Omental fat pad (tissue), 4 donors: ENCODE results near the gene BMAL1. TPM values are rescaled to one million over a fixed set of nuclear protein-coding genes. Genes with fewer than 3 reads are reported as not detected.

ENCODE experiments used
- ATAC-seq: fragments of 150-250 bp; one replicate; pipeline ENCODE4 v1.9.1; 2016; ENCODE audit warnings: mild to moderate bottlenecking, moderate library complexity; ENCODE audit not compliant: low FRiP score
- DNase-seq: peaks from one replicate; pipeline ENCODE4 v3.0.0-alpha.2; 2019; ENCODE audit warnings: low spot score
- total RNA-seq, 4 donors: library from RNA; depleted of rRNA; stranded (reverse); fragments of >200 nt; gene quantifications; one replicate each; pipeline ENCODE4 v1.1.0, GENCODE V29; 2016
- TF ChIP-seq, protein P1 (sequence below), 3 donors: fragments of 450-650 bp; IDR thresholded peaks; one replicate each; pipeline ENCODE4 v1.5.1; 2016 to 2017; ENCODE audit warnings: antibody characterized with exemption in 3 of 3, mild to moderate bottlenecking in 3 of 3, moderate library complexity in 2 of 3

The BMAL1 gene
- total RNA-seq, 4 donors from 2014 or later, result 52.5 to 60.5 (median 53.9) TPM

DNA sequence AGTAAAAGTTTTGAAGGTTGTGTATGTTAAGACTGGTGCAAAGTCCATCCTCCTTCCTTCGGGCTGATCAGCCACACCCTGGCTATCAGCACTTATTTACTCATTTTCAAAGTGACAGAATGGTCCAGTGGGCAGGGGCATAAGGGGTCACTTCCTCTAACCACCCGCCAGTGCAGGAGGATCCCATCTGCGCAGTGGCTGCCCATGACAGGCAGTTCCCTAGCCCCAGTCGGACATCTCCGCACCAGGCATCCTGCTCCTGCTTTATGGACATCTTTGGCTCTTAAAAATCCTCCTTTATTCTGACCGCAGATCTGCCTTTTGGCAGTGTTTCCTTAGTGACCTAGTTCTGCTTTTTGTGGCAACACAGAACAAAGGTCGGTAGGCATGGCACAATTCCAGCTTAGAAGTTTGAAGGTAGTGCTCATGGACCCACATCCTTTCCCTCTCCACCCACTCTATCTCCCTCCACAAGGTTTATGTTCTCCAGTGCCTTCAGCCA lies 55.9 kb downstream of the BMAL1 start:
- TF ChIP-seq, protein P1, sequence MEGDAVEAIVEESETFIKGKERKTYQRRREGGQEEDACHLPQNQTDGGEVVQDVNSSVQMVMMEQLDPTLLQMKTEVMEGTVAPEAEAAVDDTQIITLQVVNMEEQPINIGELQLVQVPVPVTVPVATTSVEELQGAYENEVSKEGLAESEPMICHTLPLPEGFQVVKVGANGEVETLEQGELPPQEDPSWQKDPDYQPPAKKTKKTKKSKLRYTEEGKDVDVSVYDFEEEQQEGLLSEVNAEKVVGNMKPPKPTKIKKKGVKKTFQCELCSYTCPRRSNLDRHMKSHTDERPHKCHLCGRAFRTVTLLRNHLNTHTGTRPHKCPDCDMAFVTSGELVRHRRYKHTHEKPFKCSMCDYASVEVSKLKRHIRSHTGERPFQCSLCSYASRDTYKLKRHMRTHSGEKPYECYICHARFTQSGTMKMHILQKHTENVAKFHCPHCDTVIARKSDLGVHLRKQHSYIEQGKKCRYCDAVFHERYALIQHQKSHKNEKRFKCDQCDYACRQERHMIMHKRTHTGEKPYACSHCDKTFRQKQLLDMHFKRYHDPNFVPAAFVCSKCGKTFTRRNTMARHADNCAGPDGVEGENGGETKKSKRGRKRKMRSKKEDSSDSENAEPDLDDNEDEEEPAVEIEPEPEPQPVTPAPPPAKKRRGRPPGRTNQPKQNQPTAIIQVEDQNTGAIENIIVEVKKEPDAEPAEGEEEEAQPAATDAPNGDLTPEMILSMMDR (IDR thresholded peaks at IDR 0.05), result no peak
- DNase-seq (no peak), ATAC-seq (no peak)

DNA sequence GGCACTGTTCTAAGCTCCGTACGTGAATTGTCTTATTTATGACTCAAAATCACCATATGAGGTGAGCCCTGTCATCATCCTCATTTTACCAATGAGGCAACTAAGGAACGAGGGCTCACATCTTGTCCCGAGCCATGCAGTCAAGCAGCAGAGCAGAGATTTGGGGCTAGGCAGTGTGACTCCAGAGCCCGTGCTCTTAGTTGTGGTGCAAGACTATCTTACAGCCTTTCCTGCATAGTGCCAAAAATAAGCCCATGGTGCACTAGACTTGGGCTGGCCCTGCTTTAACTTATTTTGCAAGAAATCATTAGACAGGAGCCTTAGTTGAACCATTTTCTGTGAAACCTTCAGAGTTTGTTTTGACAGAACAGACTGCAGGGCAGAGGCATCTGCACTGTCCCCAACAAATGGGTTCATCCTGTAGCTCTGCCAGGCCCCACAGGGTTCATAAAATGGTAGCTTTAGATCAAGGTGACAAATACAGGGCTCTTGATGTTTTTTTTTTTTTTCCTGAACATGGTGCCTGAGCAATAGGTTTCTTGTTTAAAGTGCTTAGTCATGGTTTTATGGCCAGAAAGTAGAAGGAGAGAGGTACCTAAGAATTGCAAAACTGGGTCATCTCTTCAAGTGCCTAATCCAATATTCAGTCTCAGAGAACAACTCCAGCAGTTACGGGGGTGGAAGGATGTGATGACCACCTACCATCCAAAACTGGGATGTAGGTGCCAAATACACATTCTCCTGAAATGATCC lies 56.6 kb downstream of the BMAL1 start:
- no peak for DNase-seq
- TF ChIP-seq, protein P1 (IDR thresholded peaks at IDR 0.05), result no peak
- peak; percentile 17 for ATAC-seq

DNA sequence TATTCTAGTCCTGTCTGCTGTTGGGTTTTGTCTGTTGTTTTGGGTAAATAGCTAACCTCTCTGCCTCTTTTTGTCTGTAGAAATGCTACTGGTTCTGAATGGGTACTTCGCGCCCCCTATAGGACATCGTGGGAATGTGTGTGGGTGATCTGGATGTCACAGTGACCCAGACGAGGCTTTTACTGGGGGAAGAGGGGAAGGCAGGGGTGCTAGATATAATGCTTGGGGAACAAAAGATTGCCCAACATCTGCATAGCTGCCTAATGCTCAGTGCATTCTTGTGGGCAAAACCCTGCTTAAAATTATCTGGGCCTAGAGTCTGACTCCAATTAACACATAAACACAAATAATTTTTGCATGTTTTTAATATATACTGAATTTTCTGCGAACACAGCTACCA lies 57.7 kb downstream of the BMAL1 start:
- ATAC-seq (no peak), DNase-seq (peak; percentile 68)
- TF ChIP-seq, protein P1 (IDR thresholded peaks at IDR 0.05), result peak in 1 of 3 donors; percentile 27

DNA sequence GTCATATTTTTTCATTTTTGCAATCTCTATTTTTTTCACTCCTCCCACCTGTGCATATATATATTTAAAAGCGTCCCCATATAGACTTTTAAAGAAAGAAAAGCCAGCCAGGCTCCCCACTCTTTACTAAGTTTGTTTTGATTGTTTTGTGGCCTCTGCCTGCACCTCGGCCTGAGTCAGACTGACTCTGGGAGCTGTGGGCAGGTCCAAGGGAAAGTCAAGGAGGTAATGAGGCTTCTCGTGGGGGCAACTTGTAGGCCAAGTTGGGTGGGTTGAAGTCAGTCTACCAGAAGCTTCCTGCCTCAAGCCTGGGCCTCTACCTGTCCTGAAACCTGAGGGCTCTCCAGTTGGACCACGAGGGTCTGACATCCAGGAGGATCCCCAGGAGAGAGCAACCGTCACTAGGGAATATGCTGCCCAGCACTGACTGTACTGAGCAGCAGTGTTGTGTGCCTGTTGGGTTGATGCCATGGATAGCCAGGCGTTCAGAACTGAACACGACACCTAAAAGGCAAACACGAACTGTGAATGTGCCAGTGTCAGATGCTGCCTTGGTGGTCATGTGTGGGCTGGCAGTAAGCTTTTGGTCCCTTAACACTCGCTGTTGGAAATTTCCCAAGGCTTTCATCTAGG lies 58.8 kb downstream of the BMAL1 start:
- ATAC-seq, result no peak
- TF ChIP-seq, protein P1 (IDR thresholded peaks at IDR 0.05), result no peak

DNA sequence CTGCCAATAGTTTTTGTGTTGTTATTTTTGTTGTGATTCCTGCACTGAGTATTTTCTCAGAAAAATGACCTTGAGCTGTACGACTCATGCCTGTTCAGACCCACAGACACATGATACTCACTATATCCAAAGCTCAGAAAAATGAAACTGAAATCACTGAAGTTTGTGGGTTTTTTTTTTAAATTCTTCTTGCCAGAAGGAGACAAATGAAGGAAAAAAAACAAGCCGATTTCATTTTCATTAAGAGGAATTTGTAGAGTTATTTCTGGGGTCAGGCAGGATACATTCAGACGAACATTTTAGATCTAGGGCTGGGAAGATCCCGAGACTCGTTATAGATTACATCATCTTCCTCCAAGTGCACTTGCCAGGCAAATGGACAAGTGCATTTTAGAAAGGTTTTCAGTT lies 60.4 kb downstream of the BMAL1 start:
- no peak for DNase-seq
- no peak for ATAC-seq
- TF ChIP-seq, protein P1 (IDR thresholded peaks at IDR 0.05), result no peak

More for the DNA sequence above, 58.8 kb downstream of the BMAL1 start:
- no peak for DNase-seq

DNA sequence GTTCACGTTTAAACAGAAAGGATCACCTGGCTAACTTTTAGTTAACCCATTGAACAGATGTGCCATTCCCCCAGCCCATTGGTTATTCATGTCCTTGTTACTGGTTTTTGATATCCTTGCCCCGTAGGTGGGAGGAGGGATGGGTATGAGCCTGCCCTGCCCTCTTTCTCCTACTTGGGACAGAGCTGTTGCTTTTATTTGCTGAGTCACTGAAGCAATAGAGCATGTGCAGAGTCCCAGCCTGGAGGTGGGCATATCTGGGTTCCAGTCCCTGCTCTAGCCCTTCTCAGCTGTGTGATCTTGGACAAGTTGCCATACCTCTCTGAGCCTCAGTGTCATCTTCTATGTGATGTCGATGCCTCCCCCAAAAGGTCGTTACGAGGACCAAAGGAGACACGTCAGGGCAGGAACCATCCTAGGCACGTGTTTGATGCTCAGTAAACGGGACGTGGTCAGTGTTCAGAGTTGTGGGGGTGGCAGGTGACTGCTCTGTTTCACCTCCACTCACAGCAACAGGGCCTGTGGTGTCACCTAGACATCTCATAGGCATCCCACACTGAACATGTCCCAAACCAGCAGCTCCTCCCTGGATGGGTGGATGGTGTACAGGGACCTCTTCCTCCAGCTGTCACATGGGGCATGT lies 61.0 kb downstream of the BMAL1 start:
- TF ChIP-seq, protein P1 (IDR thresholded peaks at IDR 0.05), result no peak
- peak; percentile 66 for ATAC-seq
- no peak for DNase-seq
